HFFc6 (cell line): ENCODE results near the gene GIPC2. TPM values are rescaled to one million over a fixed set of nuclear protein-coding genes. Genes with fewer than 3 reads are reported as not detected.
"Not testable (repeated sequence)": the region's sequence is repeated elsewhere in the genome, so short reads cannot be mapped to it uniquely, and the experiment has no call there.

ENCODE experiments used
- DNase-seq: peaks from one replicate; pipeline ENCODE4 v3.0.0-alpha.2; 2018
- H3K27ac Mint-ChIP-seq: 2 replicates; pipeline ENCODE4 v1.8.0; 2020; ENCODE audit warnings: mild to moderate bottlenecking, mixed read lengths
- H3K27me3 Mint-ChIP-seq: 2 replicates; pipeline ENCODE4 v1.8.0; 2021; ENCODE audit warnings: mild to moderate bottlenecking, moderate library complexity, mixed read lengths; ENCODE audit not compliant: insufficient read depth
- H3K36me3 Mint-ChIP-seq: 2 replicates; pipeline ENCODE4 v1.8.0; 2021; ENCODE audit warnings: low read depth, mixed read lengths
- H3K4me1 Mint-ChIP-seq: 2 replicates; pipeline ENCODE4 v1.8.0; 2020; ENCODE audit warnings: low read depth, mixed read lengths
- H3K4me3 Mint-ChIP-seq: 2 replicates; pipeline ENCODE4 v1.8.0; 2020; ENCODE audit warnings: mild to moderate bottlenecking, moderate library complexity, mixed read lengths
- H3K9me3 Mint-ChIP-seq: 2 replicates; pipeline ENCODE4 v1.8.0; 2020; ENCODE audit warnings: mild to moderate bottlenecking, mixed read lengths
- CTCF ChIP-seq: fragments of 200-600 bp; sonication (generic); IDR thresholded peaks from 2 replicates; pipeline ENCODE4 v1.5.0; 2021; ENCODE audit warnings: antibody characterized with exemption, mild to moderate bottlenecking
- long read RNA-seq: library from polyadenylated mRNA; unstranded; transcript quantifications from one replicate; pipeline ENCODE4 v2.0.0, GENCODE V29; 2019
- total RNA-seq, 6 experiments: library from RNA; stranded (reverse); fragmentation: NEBNext Ultra II Directional; extraction: Animal tissue kit (Norgen Biotek cat#: 25700); gene quantifications; 2 replicates in 1 of 6; 3 replicates in 5 of 6; pipeline ENCODE4 v1.2.3, GENCODE V29; 2021

Gene GIPC2
- under 1 TPM; 0.17 to 1.00 (median 0.26) TPM for total RNA-seq
- long read RNA-seq, partial matches to known transcripts: 0 of 41 reads
- long read RNA-seq, other reads (novel, unspliced or antisense): 41 of 41 reads

GRCh38 chr1:78045926-78046778 lies at the start of gene GIPC2:
GIPC2 (plus strand) TSS chr1:78045966; CDS start chr1:78046095, 129 bp downstream.
- H3K9me3 Mint-ChIP-seq: no peaks in the 10 kb centered on the region
- H3K36me3 Mint-ChIP-seq: no peaks in the 10 kb centered on the region
- TF ChIP-seq CTCF: no peak
- H3K27ac Mint-ChIP-seq: no peak within 1 kb of the TSS
- DNase-seq: no peak
- peak within 1 kb of the TSS; percentile 85 for H3K4me3 Mint-ChIP-seq
- peaks cover 17% of the 10 kb centered on the region; the same call in 1 of the 2 replicates for H3K27me3 Mint-ChIP-seq
- H3K4me1 Mint-ChIP-seq: peaks cover 13% of the 10 kb centered on the region

- H3K9me3 Mint-ChIP-seq: no peaks in the 10 kb centered on the region
- H3K36me3 Mint-ChIP-seq: peaks cover 11% of the 10 kb centered on the region
- no peak overlapping the region for H3K27ac Mint-ChIP-seq
- no peak overlapping the region for H3K4me3 Mint-ChIP-seq
- no peaks in the 10 kb centered on the region for H3K27me3 Mint-ChIP-seq
- peaks cover 25% of the 10 kb centered on the region for H3K4me1 Mint-ChIP-seq
- no peak for TF ChIP-seq CTCF
- DNase-seq: no peak
Measured at GRCh38 chr1:77996734-77997133, 49.0 kb upstream of the GIPC2 start.

GRCh38 chr1:78000536-78000935 lies 45.2 kb upstream of the GIPC2 start:
- H3K4me3 Mint-ChIP-seq, H3K9me3 Mint-ChIP-seq, DNase-seq, H3K27me3 Mint-ChIP-seq, H3K27ac Mint-ChIP-seq: not testable (repeated sequence)
- Mint-ChIP-seq H3K36me3 (peaks cover 12% of the 10 kb centered on the region), H3K4me1 (peaks cover 44% of the 10 kb centered on the region)

- Mint-ChIP-seq H3K27me3 (peaks cover 4% of the 10 kb centered on the region), H3K9me3 (peaks cover 6% of the 10 kb centered on the region; the same call in 1 of the 2 replicates), H3K27ac (peak overlapping the region; percentile 84), H3K4me3 (peak overlapping the region; percentile 93), H3K4me1 (peaks cover 46% of the 10 kb centered on the region), H3K36me3 (peaks cover 27% of the 10 kb centered on the region)
- no peak for TF ChIP-seq CTCF
- no peak for DNase-seq
Measured at GRCh38 chr1:78003070-78003746, 42.6 kb upstream of the GIPC2 start.

GRCh38 chr1:78003882-78004718 lies 41.7 kb upstream of the GIPC2 start:
- DNase-seq: peak; percentile 80
- Mint-ChIP-seq H3K4me3 (peak overlapping the region; percentile 93), H3K27me3 (peaks cover 4% of the 10 kb centered on the region), H3K9me3 (peaks cover 6% of the 10 kb centered on the region; the same call in 1 of the 2 replicates), H3K36me3 (peaks cover 32% of the 10 kb centered on the region), H3K27ac (peak overlapping the region; percentile 99), H3K4me1 (peaks cover 50% of the 10 kb centered on the region)
- TF ChIP-seq CTCF: no peak
